Ovary (tissue), 9 donors: ENCODE measurements around the gene FTH1. TPM values are rescaled to one million over a fixed set of nuclear protein-coding genes. Genes with fewer than 3 reads are reported as not detected.

Experiments
- DNase-seq, 5 donors: peaks; one replicate each; pipeline ENCODE4 v3.0.0-alpha.2; 2019 to 2020
- H3K27ac ChIP-seq, 2 donors: fragments of 200-600 bp; one replicate each; pipeline versions ENCODE4 v1.5.1 to v1.8.0; 2019 to 2022
- H3K27me3 ChIP-seq: fragments of 200-600 bp; one replicate; pipeline ENCODE4 v1.8.0; 2022
- H3K36me3 ChIP-seq: fragments of 200-600 bp; sonication (generic); one replicate; pipeline ENCODE4 v1.5.1; 2019
- H3K4me1 ChIP-seq: one replicate; pipeline ENCODE4 v1.8.1; 2013; ENCODE audit warnings: mild to moderate bottlenecking, moderate library complexity; ENCODE audit not compliant: insufficient read depth
- H3K4me3 ChIP-seq: fragments of 200-600 bp; sonication (generic); one replicate; pipeline ENCODE4 v1.5.1; 2017
- H3K9me3 ChIP-seq, 2 donors: fragments of 200-600 bp in 1 of 2; sonication (generic) in 1 of 2; one replicate each; pipeline versions ENCODE4 v1.5.1 to v1.8.1; 2013 to 2019; ENCODE audit warnings: mild to moderate bottlenecking in 1 of 2, moderate library complexity in 1 of 2
- CTCF ChIP-seq, 3 donors: fragments of 450-650 bp in 2 of 3; fragments of 200-600 bp in 1 of 3; IDR thresholded peaks; one replicate each; pipeline versions ENCODE4 v1.5.1 to v1.8.0; 2016 to 2022; ENCODE audit warnings: antibody characterized with exemption in 3 of 3, mild to moderate bottlenecking in 1 of 3
- EP300 ChIP-seq: sonication (generic); formaldehyde crosslinking; IDR thresholded peaks from one replicate; pipeline ENCODE4 v1.6.1; 2017; ENCODE audit warnings: antibody characterized with exemption
- POLR2A ChIP-seq: fragments of 450-650 bp; IDR thresholded peaks from one replicate; pipeline ENCODE4 v1.6.1; 2017; ENCODE audit warnings: antibody characterized with exemption, mild to moderate bottlenecking, moderate library complexity
- WGBS, 3 donors: extraction: QIAGEN DNeasy Blood & Tissue Kit in 1 of 3; methylation state at CpG; one replicate each; pipeline versions ENCODE4 v1.1.5 to v1.1.7; 2013 to 2017; 5-methylcytosine and 5-hydroxymethylcytosine counted together
- intact Hi-C, 4 donors: fragments of 100-400 bp; cut with DNase I; formaldehyde crosslinking; loops; one replicate each; pipeline versions ENCODE4 v1.11.0 to v1.15.1; 2022 to 2023
- polyA plus RNA-seq, 2 donors: library from polyadenylated mRNA; stranded (reverse); fragments of 200-250 nt in 1 of 2; fragments of 350-450 nt in 1 of 2; fragmentation: Illumina TruSeq in 1 of 2; extraction: RNeasy Lipid Tissue Mini Kit (QIAGEN cat#74804) in 1 of 2; gene quantifications; one replicate each; pipeline ENCODE4 v1.2.3, GENCODE V29; 2013 to 2014
- total RNA-seq, 7 donors: library from RNA; depleted of rRNA in 2 of 7; stranded (reverse); fragments of >200 nt in 2 of 7; fragmentation: NEBNext Ultra II Directional in 3 of 7; extraction: Animal tissue kit (Norgen Biotek cat#: 25700) in 3 of 7; gene quantifications; one replicate each; pipeline versions ENCODE4 v1.1.0 to v1.2.4, GENCODE V29; 2016 to 2023
- donor health status: DM: no; HTN: no; CAD: no; lungs with moderate emphysema.
- donor health status: DM: no; HTN: no; CAD: no.
- donor health status: Bipolar disorder and iron deficiency.
- donor health status: DM: yes; HTN: yes; CAD: no.
- donor health status: DM: no; HTN: no; CAD: no.
- donor health status: DM: yes; HTN: yes; CAD: no.

Gene FTH1
- total and polyA plus RNA-seq, 9 donors = 1,118 to 5,649 (median 2,155) TPM

- Histone ChIP-seq H3K4me3 (no peak overlapping the region), H3K36me3 (no peaks in the 10 kb centered on the region), H3K4me1 (peaks cover 12% of the 10 kb centered on the region), H3K27ac (no peak overlapping the region), H3K9me3 (no peaks in the 10 kb centered on the region), H3K27me3 (no peaks in the 10 kb centered on the region)
- TF ChIP-seq EP300 (no peak), POLR2A (no peak), CTCF (IDR thresholded peaks at IDR 0.05) (no peak)
- peak in 2 of 5 donors; percentile 8 to 29 for DNase-seq
- intact Hi-C loops = no loop called here
- WGBS, 3 donors = 60 to 64% (median 60%) methylated on average over 4 of the region's 4 CpGs
These were observed 3.3 kb downstream of the FTH1 start for GRCh38 chr11:61964058-61964665.

GRCh38 chr11:61963282-61964057 lies 4.0 kb downstream of the FTH1 start:
- TF ChIP-seq CTCF (IDR thresholded peaks at IDR 0.05) (no peak), POLR2A (peak; percentile 10), EP300 (no peak)
- peaks cover 10% of the 10 kb centered on the region for H3K4me1 ChIP-seq
- H3K36me3 ChIP-seq = no peaks in the 10 kb centered on the region
- 61 to 64% (median 64%) methylated on average over 10 of the region's 10 CpGs for WGBS, 3 donors
- no peaks in the 10 kb centered on the region for H3K9me3 ChIP-seq
- no peak overlapping the region for H3K4me3 ChIP-seq
- peak in 4 of 5 donors; percentile 7 to 31 (median 18) for DNase-seq
- H3K27ac ChIP-seq = peak overlapping the region in 1 of 2 donors; percentile 43
- intact Hi-C loops = no loop called here
- H3K27me3 ChIP-seq = no peaks in the 10 kb centered on the region

- Histone ChIP-seq H3K27me3 (no peaks in the 10 kb centered on the region), H3K9me3 (no peaks in the 10 kb centered on the region), H3K36me3 (no peaks in the 10 kb centered on the region), H3K27ac (peak overlapping the region in 1 of 2 donors; percentile 43), H3K4me1 (peaks cover 10% of the 10 kb centered on the region), H3K4me3 (no peak overlapping the region)
- WGBS, 3 donors = 95 to 98% (median 96%) methylated on average over 3 of the region's 3 CpGs
- intact Hi-C loops = no loop called here
- no peak for TF ChIP-seq CTCF (IDR thresholded peaks at IDR 0.05)
- no peak for TF ChIP-seq EP300
- TF ChIP-seq POLR2A = no peak
- DNase-seq = peak in 3 of 5 donors; percentile 15 to 22 (median 21)
These were observed 4.5 kb downstream of the FTH1 start for GRCh38 chr11:61963016-61963281.

- peak in 4 of 5 donors; percentile 5 to 20 (median 18) for DNase-seq
These were observed 5.0 kb downstream of the FTH1 start for GRCh38 chr11:61962213-61963015.

More at GRCh38 chr11:61962213-61963015, 5.0 kb downstream of the FTH1 start:
- H3K36me3 ChIP-seq = no peaks in the 10 kb centered on the region
- intact Hi-C loops = no loop called here
- H3K9me3 ChIP-seq = no peaks in the 10 kb centered on the region
- peak overlapping the region in 1 of 2 donors; percentile 43 for H3K27ac ChIP-seq
- no peaks in the 10 kb centered on the region for H3K27me3 ChIP-seq
- WGBS, 3 donors = 81 to 86% (median 83%) methylated on average over 12 of the region's 12 CpGs
- no peak overlapping the region for H3K4me3 ChIP-seq
- peaks cover 10% of the 10 kb centered on the region for H3K4me1 ChIP-seq
- TF ChIP-seq CTCF (IDR thresholded peaks at IDR 0.05) = no peak
- TF ChIP-seq POLR2A = no peak
- TF ChIP-seq EP300 = no peak
